Pancreas (tissue), 10 donors: Measurements from ENCODE around the gene DNM2. TPM values are rescaled to one million over a fixed set of nuclear protein-coding genes. Genes with fewer than 3 reads are reported as not detected.
A peak's percentile ranks its signal among the peaks of the same experiment; 100 is the strongest.

ENCODE experiments used
- ATAC-seq, 4 donors: fragments of 200-7000 bp; cut with Tn5 transposase; one replicate each; pipeline versions ENCODE4 v1.8.0 to v1.9.1; 2020; ENCODE audit warnings: mild to moderate bottlenecking in 4 of 4, moderate library complexity in 4 of 4
- DNase-seq, 6 donors: peaks; one replicate each; pipeline ENCODE4 v3.0.0-alpha.2; 2020
- FAIRE-seq: peaks from 2 replicates; lab custom pipeline; 2012; peaks lifted over from hg19 to GRCh38; lab: Jason Lieb, UNC
- H3K27ac ChIP-seq, 4 donors: fragments of 200-600 bp; sonication (generic); 1 replicate in 3 of 4; 2 replicates in 1 of 4; pipeline versions ENCODE4 v1.5.0 to v1.8.0; 2020
- H3K27me3 ChIP-seq, 4 donors: fragments of 200-600 bp; one replicate each; pipeline ENCODE4 v1.8.0; 2021
- H3K36me3 ChIP-seq, 3 donors: fragments of 200-600 bp; sonication (generic) in 1 of 3; one replicate each; pipeline versions ENCODE4 v1.5.0 to v1.8.0; 2020 to 2021
- H3K4me1 ChIP-seq, 3 donors: fragments of 200-600 bp; one replicate each; pipeline ENCODE4 v1.8.0; 2021
- H3K4me3 ChIP-seq, 4 donors: fragments of 200-600 bp; sonication (generic) in 2 of 4; one replicate each; pipeline versions ENCODE4 v1.5.0 to v1.8.0; 2020 to 2021
- H3K9me3 ChIP-seq, 4 donors: fragments of 200-600 bp; one replicate each; pipeline ENCODE4 v1.8.0; 2021
- CTCF ChIP-seq, 4 donors: fragments of 200-600 bp; sonication (generic) in 3 of 4; IDR thresholded peaks; one replicate each; pipeline versions ENCODE4 v1.5.0 to v1.8.0; 2021; ENCODE audit warnings: antibody characterized with exemption in 4 of 4
- WGBS, 2 donors: extraction: QIAGEN DNeasy Blood & Tissue Kit; methylation state at CpG; one replicate each; pipeline ENCODE4 v1.1.7; 2013; 5-methylcytosine and 5-hydroxymethylcytosine counted together
- intact Hi-C, 3 donors: fragments of 100-400 bp; cut with DNase I; formaldehyde crosslinking; loops; one replicate each; pipeline versions ENCODE4 v1.11.1 to v1.14.2; 2022
- polyA plus RNA-seq, 2 donors: library from polyadenylated mRNA; stranded (reverse); fragments of 200-250 nt; gene quantifications; one replicate each; pipeline ENCODE4 v1.2.3, GENCODE V29; 2013
- total RNA-seq, 6 donors: library from RNA; stranded (reverse); fragmentation: NEBNext Ultra II Directional in 4 of 6; extraction: Animal tissue kit (Norgen Biotek cat#: 25700) in 4 of 6; gene quantifications; one replicate each; pipeline versions ENCODE4 v1.2.1 to v1.2.4, GENCODE V29; 2021 to 2023
- donor health status: healthy with polysubstance abuse.
- donor health status: DM: no; HTN: no; CAD: no; lungs with moderate emphysema.
- donor health status: DM: no; HTN: no; CAD: no.
- donor health status: control.
- donor health status: control.
- donor health status: Bipolar disorder and iron deficiency.
- donor health status: DM: yes; HTN: yes; CAD: no.
- donor health status: DM: no; HTN: no; CAD: no.
- donor health status: DM: no; HTN: no; CAD: no.
- donor health status: DM: yes; HTN: yes; CAD: no.

Gene DNM2
- total and polyA plus RNA-seq, 8 donors = 52.5 to 115 (median 88.6) TPM

- no peak for DNase-seq
- peak in 2 of 4 donors; percentile 42 to 49 for ATAC-seq
- no peak within 1 kb of the TSS for H3K4me3 ChIP-seq
- no peak for TF ChIP-seq CTCF (IDR thresholded peaks at IDR 0.05)
- FAIRE-seq = no peak
- intact Hi-C loops = no loop called here
- H3K36me3 ChIP-seq = no peaks in the 10 kb centered on the region
- H3K27me3 ChIP-seq = no peaks in the 10 kb centered on the region
- H3K9me3 ChIP-seq = no peaks in the 10 kb centered on the region
- 66 to 70% methylated on average over 14 of the region's 14 CpGs for WGBS, 2 donors
- no peaks in the 10 kb centered on the region for H3K4me1 ChIP-seq
- H3K27ac ChIP-seq = no peak within 1 kb of the TSS
Measured at GRCh38 chr19:10848230-10848856, 130.5 kb downstream of the DNM2 start, which contains the start of gene C19orf38. C19orf38 (plus strand) TSS chr19:10848415; CDS start chr19:10848509, 94 bp downstream.

DNA sequence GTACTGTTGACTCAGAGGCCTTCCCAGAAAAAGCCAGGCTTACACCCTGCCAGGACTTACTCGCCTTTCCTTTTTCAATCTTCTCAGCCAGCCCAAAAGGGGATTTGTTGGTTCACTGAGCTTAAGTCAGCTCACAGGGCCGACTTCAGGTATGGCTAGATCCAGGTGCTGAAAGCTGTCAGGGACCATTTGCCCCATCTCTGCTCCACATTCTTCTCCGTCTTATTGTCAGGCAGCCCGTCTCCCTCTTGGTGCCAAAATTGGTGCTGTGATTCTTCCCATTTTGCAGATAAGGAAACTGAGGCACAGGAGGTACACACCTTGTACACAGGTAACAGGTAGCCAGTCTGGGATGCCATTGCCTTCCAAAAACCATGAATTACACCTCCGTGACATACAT, 132.8 kb downstream of the DNM2 start:
- 82 to 92% methylated on average over 5 of the region's 5 CpGs for whole genome bisulfite sequencing, 2 donors

DNA sequence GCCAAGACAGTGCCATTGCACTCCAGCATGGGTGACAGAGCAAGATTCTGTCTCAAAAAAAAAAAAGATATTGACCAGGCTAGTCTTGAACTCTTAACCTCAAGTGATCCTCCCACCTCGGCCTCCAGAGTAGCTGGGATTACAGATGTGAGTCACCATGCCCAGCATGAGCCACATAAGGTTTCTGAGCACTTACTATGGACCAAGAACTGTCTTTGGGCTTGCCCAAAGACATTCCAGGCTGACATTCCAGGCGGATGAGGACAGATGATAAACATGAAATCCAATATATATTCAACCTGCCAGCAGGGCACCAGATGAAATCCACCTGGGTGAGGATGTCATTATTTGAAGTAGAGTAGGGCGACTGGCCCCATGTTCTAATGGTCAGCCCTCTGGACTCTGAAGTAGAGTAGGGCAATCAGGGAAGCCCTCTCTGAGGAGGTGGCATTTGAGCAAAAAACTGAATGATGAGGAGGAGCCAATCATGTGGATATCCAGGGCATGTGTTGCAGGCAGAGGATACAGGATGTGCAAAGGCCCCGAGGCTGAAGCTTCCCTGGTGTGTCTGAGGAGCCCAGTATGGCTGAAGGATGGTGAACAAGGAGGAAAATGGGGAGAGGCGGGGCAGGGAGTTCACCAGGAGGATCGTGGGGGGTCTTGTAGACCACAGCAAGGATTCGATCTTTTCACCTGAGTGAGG, 134.4 kb downstream of the DNM2 start:
- H3K27me3 ChIP-seq = no peaks in the 10 kb centered on the region
- H3K4me3 ChIP-seq = no peak overlapping the region
- ATAC-seq (no peak), FAIRE-seq (no peak), DNase-seq (peak in 1 of 6 donors; percentile 1)
- intact Hi-C loops = no loop called here
- no peaks in the 10 kb centered on the region for H3K9me3 ChIP-seq
- no peak overlapping the region for H3K27ac ChIP-seq
- 79 to 88% methylated on average over 7 of the region's 7 CpGs for WGBS, 2 donors
- TF ChIP-seq CTCF (IDR thresholded peaks at IDR 0.05) = no peak
- no peaks in the 10 kb centered on the region for H3K4me1 ChIP-seq
- no peaks in the 10 kb centered on the region for H3K36me3 ChIP-seq

More for the DNA sequence above, 132.8 kb downstream of the DNM2 start:
- FAIRE-seq (no peak), DNase-seq (no peak), ATAC-seq (no peak)
- TF ChIP-seq CTCF (IDR thresholded peaks at IDR 0.05) = no peak
- no peaks in the 10 kb centered on the region for H3K9me3 ChIP-seq
- no peaks in the 10 kb centered on the region for H3K36me3 ChIP-seq
- no peak overlapping the region for H3K4me3 ChIP-seq
- no peaks in the 10 kb centered on the region for H3K27me3 ChIP-seq
- intact Hi-C loops = no loop called here
- H3K4me1 ChIP-seq = no peaks in the 10 kb centered on the region
- no peak overlapping the region for H3K27ac ChIP-seq

DNA sequence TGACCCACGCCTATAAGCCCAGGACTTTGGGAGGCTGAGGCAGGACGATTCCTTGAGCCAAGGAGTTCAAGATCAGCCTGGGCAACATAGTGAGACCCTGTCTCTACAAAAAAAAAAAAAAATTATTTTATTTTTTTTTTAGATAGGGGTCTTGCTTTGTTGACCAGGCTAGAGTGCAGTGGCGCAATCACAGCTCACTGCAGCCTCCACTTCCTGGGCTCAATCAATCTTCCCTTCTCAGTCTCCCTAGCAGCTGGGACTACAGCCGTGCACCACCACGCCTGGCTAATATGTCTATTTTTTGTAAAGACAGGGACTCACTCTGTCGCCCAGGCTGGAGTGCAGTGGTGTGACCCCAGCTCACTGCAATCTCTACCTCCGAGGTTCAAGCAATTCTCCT, 135.1 kb downstream of the DNM2 start:
- no peak overlapping the region for H3K4me3 ChIP-seq
- DNase-seq = no peak
- H3K27me3 ChIP-seq = no peaks in the 10 kb centered on the region
- WGBS, 2 donors = 75 to 80% methylated on average over 7 of the region's 7 CpGs
- intact Hi-C loops = no loop called here
- no peak for ATAC-seq
- no peak for FAIRE-seq
- TF ChIP-seq CTCF (IDR thresholded peaks at IDR 0.05) = no peak
- H3K27ac ChIP-seq = no peak overlapping the region
- no peaks in the 10 kb centered on the region for H3K9me3 ChIP-seq
- H3K4me1 ChIP-seq = no peaks in the 10 kb centered on the region
- H3K36me3 ChIP-seq = no peaks in the 10 kb centered on the region
